A549 treated with AZD9567 at 1 μM for 4 hours (cell line): ENCODE results near the gene ESRRB. TPM values are rescaled to one million over a fixed set of nuclear protein-coding genes. Genes with fewer than 3 reads are reported as not detected.

Experiments
- total RNA-seq: library from RNA; stranded (reverse); fragments of 200-300 nt; extraction: Qiagen RNA extraction; gene quantifications from 5 replicates; pipeline ENCODE4 v1.2.3, GENCODE V29; 2022; ENCODE audit not compliant: insufficient read depth

ESRRB gene
- total RNA-seq = 0.24 to 0.92 TPM (median 0.26 TPM) in 5 replicates

GRCh38 chr14:76375947-76376404 is at the start of gene ESRRB:
ESRRB (plus strand) TSS chr14:76376137; CDS start chr14:76376402, 265 bp downstream.

Other genes starting within 250 kb of the ESRRB start
- 18.9 to 25.1 TPM (median 23.7 TPM) in 5 replicates for gene GPATCH2L, start 224.2 kb upstream of the ESRRB start, total RNA-seq